H9 (cell line): Measurements from ENCODE around the gene TEX51. TPM values are rescaled to one million over a fixed set of nuclear protein-coding genes. Genes with fewer than 3 reads are reported as not detected.

Source experiments
- DNase-seq: peaks from one replicate; pipeline ENCODE4 v3.0.0-alpha.2; 2017
- H2AFZ ChIP-seq: one replicate; pipeline ENCODE4 v1.6.1; 2013; ENCODE audit warnings: mild to moderate bottlenecking, low read length, control low read depth, moderate library complexity
- H2AK5ac ChIP-seq: 2 replicates; pipeline ENCODE4 v1.6.1; 2013; ENCODE audit warnings: low read length, control low read depth, mixed read lengths; ENCODE audit not compliant: insufficient read length
- H2BK120ac ChIP-seq: one replicate; pipeline ENCODE4 v1.6.1; 2013; ENCODE audit warnings: low read depth, mild to moderate bottlenecking, low read length, control low read depth, inconsistent platforms; ENCODE audit not compliant: poor library complexity, severe bottlenecking
- H2BK12ac ChIP-seq: 2 replicates; pipeline ENCODE4 v1.6.1; 2013; ENCODE audit warnings: low read length, control low read depth, mixed read lengths, low read depth; ENCODE audit not compliant: insufficient read length
- H2BK15ac ChIP-seq: 2 replicates; pipeline ENCODE4 v1.6.1; 2013; ENCODE audit warnings: low read depth, low read length, control low read depth
- H2BK20ac ChIP-seq: one replicate; pipeline ENCODE4 v1.6.1; 2013; ENCODE audit warnings: low read depth, mild to moderate bottlenecking, low read length, control low read depth, inconsistent platforms; ENCODE audit not compliant: poor library complexity, severe bottlenecking
- H2BK5ac ChIP-seq: 2 replicates; pipeline ENCODE4 v1.6.1; 2013; ENCODE audit warnings: low read length, control low read depth, mixed read lengths; ENCODE audit not compliant: insufficient read length
- H3K14ac ChIP-seq: 2 replicates; pipeline ENCODE4 v1.6.1; 2013; ENCODE audit warnings: low read length, control low read depth; ENCODE audit not compliant: insufficient read depth
- H3K18ac ChIP-seq: 2 replicates; pipeline ENCODE4 v1.6.1; 2013; ENCODE audit warnings: low read depth, mild to moderate bottlenecking, mixed read lengths, low read length, control low read depth; ENCODE audit not compliant: insufficient read length
- H3K23ac ChIP-seq: 2 replicates; pipeline ENCODE4 v1.6.1; 2013; ENCODE audit warnings: low read length, control low read depth, mixed read lengths, low read depth; ENCODE audit not compliant: insufficient read length
- H3K23me2 ChIP-seq: 2 replicates; pipeline ENCODE4 v1.6.1; 2013; ENCODE audit warnings: low read depth, mild to moderate bottlenecking, mixed read lengths, low read length, control low read depth; ENCODE audit not compliant: insufficient read length, poor library complexity, severe bottlenecking
- H3K27ac ChIP-seq: 2 replicates; pipeline ENCODE4 v1.5.1; 2013; ENCODE audit warnings: low read length, control low read depth, mixed read lengths, low read depth; ENCODE audit not compliant: insufficient read length
- H3K27me3 ChIP-seq: 2 replicates; pipeline ENCODE4 v1.6.1; 2013; ENCODE audit warnings: low read length, control low read depth, inconsistent platforms; ENCODE audit not compliant: insufficient read depth
- H3K4ac ChIP-seq: 2 replicates; pipeline ENCODE4 v1.6.1; 2013; ENCODE audit warnings: low read depth, mild to moderate bottlenecking, control low read depth, inconsistent platforms, low read length, moderate library complexity
- H3K4me1 ChIP-seq: 2 replicates; pipeline ENCODE4 v1.6.1; 2013; ENCODE audit warnings: low read length, control low read depth, inconsistent platforms; ENCODE audit not compliant: insufficient read depth
- H3K4me2 ChIP-seq: 2 replicates; pipeline ENCODE4 v1.6.1; 2013; ENCODE audit warnings: low read length, control low read depth, mixed read lengths; ENCODE audit not compliant: insufficient read length, insufficient read depth
- H3K56ac ChIP-seq: 2 replicates; pipeline ENCODE4 v1.6.1; 2013; ENCODE audit warnings: low read depth, mild to moderate bottlenecking, mixed read lengths, low read length, control low read depth; ENCODE audit not compliant: insufficient read length
- H3K79me1 ChIP-seq: 2 replicates; pipeline ENCODE4 v1.6.1; 2013; ENCODE audit warnings: low read depth, mild to moderate bottlenecking, moderate library complexity, low read length, control low read depth, inconsistent platforms; ENCODE audit not compliant: insufficient read depth, poor library complexity, severe bottlenecking
- H3K79me2 ChIP-seq: 2 replicates; pipeline ENCODE4 v1.6.1; 2013; ENCODE audit warnings: low read length, control low read depth, inconsistent platforms; ENCODE audit not compliant: insufficient read depth
- H3K9ac ChIP-seq: 2 replicates; pipeline ENCODE4 v1.6.1; 2013; ENCODE audit warnings: low read length, control low read depth, mixed read lengths; ENCODE audit not compliant: insufficient read length; ENCODE audit errors: extremely low read depth
- H3K9me3 ChIP-seq: one replicate; pipeline ENCODE4 v1.6.1; 2013; ENCODE audit warnings: low read depth, low read length, inconsistent platforms; ENCODE audit not compliant: control insufficient read depth
- H3T11ph ChIP-seq: one replicate; pipeline ENCODE4 v1.6.1; 2013; ENCODE audit warnings: mild to moderate bottlenecking, low read length, control low read depth, inconsistent platforms
- H4K20me1 ChIP-seq: one replicate; pipeline ENCODE4 v1.6.1; 2013; ENCODE audit not compliant: control insufficient read depth, insufficient read length, insufficient read depth
- H4K5ac ChIP-seq: 2 replicates; pipeline ENCODE4 v1.6.1; 2013; ENCODE audit warnings: low read depth, mild to moderate bottlenecking, mixed read lengths, low read length, control low read depth; ENCODE audit not compliant: insufficient read length
- H4K8ac ChIP-seq: replicated peaks from 2 replicates; pipeline ENCODE4 v1.6.1; 2013; ENCODE audit warnings: low read length, control low read depth, mixed read lengths, low read depth; ENCODE audit not compliant: insufficient read length
- H4K91ac ChIP-seq: 2 replicates; pipeline ENCODE4 v1.6.1; 2013; ENCODE audit warnings: low read depth, mild to moderate bottlenecking, moderate library complexity, mixed read lengths, low read length, control low read depth; ENCODE audit not compliant: insufficient read length
- H3K27ac Mint-ChIP-seq, 3 experiments: 2 replicates in 2 of 3; 3 replicates in 1 of 3; pipeline ENCODE4 v1.8.0; 2020 to 2021; ENCODE audit warnings: mixed read lengths in 3 of 3, mild to moderate bottlenecking in 1 of 3, moderate library complexity in 1 of 3
- H3K27me3 Mint-ChIP-seq: 2 replicates; pipeline ENCODE4 v1.8.0; 2021; ENCODE audit warnings: low read depth, mild to moderate bottlenecking, moderate library complexity, mixed read lengths
- H3K36me3 Mint-ChIP-seq, 3 experiments: 2 replicates in 2 of 3; 3 replicates in 1 of 3; pipeline ENCODE4 v1.8.0; 2020 to 2021; ENCODE audit warnings: low read depth in 3 of 3, mixed read lengths in 3 of 3; ENCODE audit not compliant: insufficient read depth in 1 of 3
- H3K4me1 Mint-ChIP-seq, 2 experiments: 2 replicates each; pipeline ENCODE4 v1.8.0; 2020; ENCODE audit warnings: mixed read lengths in 2 of 2
- H3K4me3 Mint-ChIP-seq, 2 experiments: 2 replicates in 1 of 2; 3 replicates in 1 of 2; pipeline ENCODE4 v1.8.0; 2020 to 2021; ENCODE audit warnings: mild to moderate bottlenecking in 2 of 2, mixed read lengths in 2 of 2, moderate library complexity in 1 of 2
- H3K9me3 Mint-ChIP-seq, 2 experiments: 2 replicates in 1 of 2; 3 replicates in 1 of 2; pipeline ENCODE4 v1.8.0; 2020; ENCODE audit warnings: mild to moderate bottlenecking in 2 of 2, mixed read lengths in 2 of 2, moderate library complexity in 1 of 2
- WGBS: extraction: QIAGEN DNeasy Blood & Tissue Kit; methylation state at CpG from one replicate; pipeline ENCODE4 v1.1.7; 2013; ENCODE audit warnings: missing lambda C conversion rate, low lambda C conversion rate, mixed read lengths; ENCODE audit not compliant: insufficient read length; ENCODE audit errors: extremely low coverage; 5-methylcytosine and 5-hydroxymethylcytosine counted together
- total RNA-seq: library from RNA; stranded (reverse); gene quantifications from 2 replicates; pipeline ENCODE4 v1.2.1, GENCODE V29; 2021
- TF ChIP-seq, protein P1 (sequence below): fragments of 200-600 bp; sonication (generic); conservative IDR thresholded peaks from 3 replicates; pipeline ENCODE4 v1.8.0; 2021; ENCODE audit warnings: antibody characterized with exemption, mild to moderate bottlenecking

Gene TEX51
- total RNA-seq, 1 experiment from 2014 or later: not detected

DNA sequence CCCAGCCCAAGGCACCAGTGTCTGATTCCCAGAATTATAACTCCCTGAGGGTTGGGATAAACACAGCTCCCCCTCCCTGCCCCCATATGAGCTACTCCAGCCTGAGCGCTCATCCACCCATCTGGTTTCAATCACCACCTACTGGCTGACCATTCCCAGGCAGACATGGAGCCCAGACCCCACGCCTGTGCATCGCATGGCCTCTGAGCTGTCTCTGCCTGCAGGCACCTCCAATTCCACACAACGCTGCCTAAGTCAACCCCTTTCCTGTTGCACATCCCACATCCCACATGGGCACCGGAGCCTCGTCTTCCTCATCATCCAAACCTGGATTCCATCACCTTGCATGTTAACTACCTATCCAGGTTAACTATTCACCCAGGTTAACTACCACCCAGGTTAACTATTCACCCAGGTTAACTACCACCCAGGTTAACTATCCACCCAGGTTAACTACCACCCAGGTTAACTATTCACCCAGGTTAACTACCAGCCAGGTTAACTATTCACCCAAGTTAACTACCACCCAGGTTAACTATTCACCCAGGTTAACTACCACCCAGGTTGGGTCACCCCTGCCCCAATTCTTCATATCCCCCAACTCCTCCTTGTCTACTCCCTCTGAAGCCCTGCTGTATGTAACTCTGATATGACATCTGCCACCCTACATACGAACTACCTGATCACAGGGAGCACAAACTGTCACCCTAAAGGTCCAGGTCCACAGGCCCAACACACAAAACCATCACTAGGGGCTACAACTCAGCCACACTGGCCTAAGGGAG lies 47.8 kb downstream of the TEX51 start:
- H3K9ac ChIP-seq: no peak overlapping the region
- no peaks in the 10 kb centered on the region for H3K79me2 ChIP-seq
- no peak overlapping the region for H2BK15ac ChIP-seq
- H3K4me1 ChIP-seq: peaks cover 5% of the 10 kb centered on the region; the same call in 1 of the 2 replicates
- H4K5ac ChIP-seq: no peak overlapping the region
- Mint-ChIP-seq H3K4me3 (no peak overlapping the region), H3K4me1 (peaks cover 30 to 35% of the 10 kb centered on the region in 2 experiments), H3K36me3 (peaks cover 27 to 34% (median 28%) of the 10 kb centered on the region in 3 experiments), H3K27me3 (peaks cover 73% of the 10 kb centered on the region), H3K9me3 (peaks cover 40 to 49% of the 10 kb centered on the region in 2 experiments), H3K27ac (no peak overlapping the region)
- H2BK120ac ChIP-seq: no peak overlapping the region
- H3K4ac ChIP-seq: no peak overlapping the region
- no peaks in the 10 kb centered on the region for H4K20me1 ChIP-seq
- TF ChIP-seq, protein P1, sequence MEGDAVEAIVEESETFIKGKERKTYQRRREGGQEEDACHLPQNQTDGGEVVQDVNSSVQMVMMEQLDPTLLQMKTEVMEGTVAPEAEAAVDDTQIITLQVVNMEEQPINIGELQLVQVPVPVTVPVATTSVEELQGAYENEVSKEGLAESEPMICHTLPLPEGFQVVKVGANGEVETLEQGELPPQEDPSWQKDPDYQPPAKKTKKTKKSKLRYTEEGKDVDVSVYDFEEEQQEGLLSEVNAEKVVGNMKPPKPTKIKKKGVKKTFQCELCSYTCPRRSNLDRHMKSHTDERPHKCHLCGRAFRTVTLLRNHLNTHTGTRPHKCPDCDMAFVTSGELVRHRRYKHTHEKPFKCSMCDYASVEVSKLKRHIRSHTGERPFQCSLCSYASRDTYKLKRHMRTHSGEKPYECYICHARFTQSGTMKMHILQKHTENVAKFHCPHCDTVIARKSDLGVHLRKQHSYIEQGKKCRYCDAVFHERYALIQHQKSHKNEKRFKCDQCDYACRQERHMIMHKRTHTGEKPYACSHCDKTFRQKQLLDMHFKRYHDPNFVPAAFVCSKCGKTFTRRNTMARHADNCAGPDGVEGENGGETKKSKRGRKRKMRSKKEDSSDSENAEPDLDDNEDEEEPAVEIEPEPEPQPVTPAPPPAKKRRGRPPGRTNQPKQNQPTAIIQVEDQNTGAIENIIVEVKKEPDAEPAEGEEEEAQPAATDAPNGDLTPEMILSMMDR: no peak
- no peaks in the 10 kb centered on the region for H3K27me3 ChIP-seq
- H3K23me2 ChIP-seq: no peaks in the 10 kb centered on the region
- H3K23ac ChIP-seq: no peak overlapping the region
- H4K91ac ChIP-seq: no peak overlapping the region
- no CpG with 5 or more reads among the region's 7 CpGs for WGBS
- H2AK5ac ChIP-seq: no peak overlapping the region
- no peak overlapping the region for H4K8ac ChIP-seq
- no peak overlapping the region for H3K56ac ChIP-seq
- no peak overlapping the region for H2BK5ac ChIP-seq
- no peak overlapping the region for H3T11ph ChIP-seq
- H3K27ac ChIP-seq: no peak overlapping the region
- peaks cover 21% of the 10 kb centered on the region for H3K9me3 ChIP-seq
- no peak overlapping the region for H2BK12ac ChIP-seq
- H3K18ac ChIP-seq: no peak overlapping the region
- H2AFZ ChIP-seq: no peak overlapping the region
- no peak overlapping the region for H3K4me2 ChIP-seq
- H2BK20ac ChIP-seq: no peak overlapping the region
- H3K14ac ChIP-seq: no peak overlapping the region
- no peaks in the 10 kb centered on the region for H3K79me1 ChIP-seq
- no peak for DNase-seq
